NCI-H146 (cell line): ENCODE data around the gene GJD2.

ENCODE experiments used
- DNase-seq: peaks from one replicate; lab custom pipeline; 2025; lab: John Stamatoyannopoulos, UW

The GJD2 gene

DNA sequence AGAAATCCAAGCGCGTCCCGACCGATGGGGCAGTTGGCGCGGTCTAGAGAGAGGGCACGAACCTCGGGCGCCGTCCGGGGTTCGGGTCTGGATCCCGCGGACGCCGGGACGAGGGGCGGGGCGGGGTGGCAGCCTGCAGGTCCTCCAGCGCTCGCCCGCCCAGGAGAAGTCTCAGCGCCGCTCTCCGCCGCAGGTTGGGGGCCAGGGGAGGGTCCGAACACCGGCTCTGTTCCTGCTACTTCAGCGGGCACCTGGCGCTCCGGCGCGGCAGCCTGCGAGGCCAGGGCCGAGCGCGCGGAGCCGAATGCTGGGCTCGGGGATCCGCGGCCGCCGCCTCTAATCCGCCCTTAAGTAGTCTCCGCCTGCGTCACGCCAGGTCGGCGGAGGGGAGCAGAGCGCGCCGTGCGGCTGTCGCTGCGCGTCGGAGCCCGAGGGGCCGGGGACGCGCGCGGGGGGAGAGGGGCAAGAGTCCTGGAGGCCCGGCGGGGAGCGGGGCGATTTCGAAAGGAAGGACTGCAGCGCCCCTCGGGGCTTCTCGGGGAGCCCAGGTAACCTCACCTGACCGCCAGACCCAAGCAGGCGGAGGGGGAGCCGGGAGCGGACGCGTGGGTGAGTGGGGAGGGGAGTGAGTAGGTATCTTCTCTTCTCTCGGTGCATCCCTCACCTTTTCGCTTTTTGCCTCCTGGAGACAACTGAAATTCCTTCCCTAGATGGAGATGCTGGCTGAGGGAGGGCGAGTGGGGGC, at the start of gene GJD2:
Gene GJD2, minus strand, starts transcription at position 325 of the 745 bp plus-strand sequence. CDS start 510 bp downstream, outside the sequence.
- DNase-seq, result peak; percentile 34

GRCh38 chr15:34804113-34804512, 49.3 kb upstream of the GJD2 start:
- DNase-seq, result no peak

DNA sequence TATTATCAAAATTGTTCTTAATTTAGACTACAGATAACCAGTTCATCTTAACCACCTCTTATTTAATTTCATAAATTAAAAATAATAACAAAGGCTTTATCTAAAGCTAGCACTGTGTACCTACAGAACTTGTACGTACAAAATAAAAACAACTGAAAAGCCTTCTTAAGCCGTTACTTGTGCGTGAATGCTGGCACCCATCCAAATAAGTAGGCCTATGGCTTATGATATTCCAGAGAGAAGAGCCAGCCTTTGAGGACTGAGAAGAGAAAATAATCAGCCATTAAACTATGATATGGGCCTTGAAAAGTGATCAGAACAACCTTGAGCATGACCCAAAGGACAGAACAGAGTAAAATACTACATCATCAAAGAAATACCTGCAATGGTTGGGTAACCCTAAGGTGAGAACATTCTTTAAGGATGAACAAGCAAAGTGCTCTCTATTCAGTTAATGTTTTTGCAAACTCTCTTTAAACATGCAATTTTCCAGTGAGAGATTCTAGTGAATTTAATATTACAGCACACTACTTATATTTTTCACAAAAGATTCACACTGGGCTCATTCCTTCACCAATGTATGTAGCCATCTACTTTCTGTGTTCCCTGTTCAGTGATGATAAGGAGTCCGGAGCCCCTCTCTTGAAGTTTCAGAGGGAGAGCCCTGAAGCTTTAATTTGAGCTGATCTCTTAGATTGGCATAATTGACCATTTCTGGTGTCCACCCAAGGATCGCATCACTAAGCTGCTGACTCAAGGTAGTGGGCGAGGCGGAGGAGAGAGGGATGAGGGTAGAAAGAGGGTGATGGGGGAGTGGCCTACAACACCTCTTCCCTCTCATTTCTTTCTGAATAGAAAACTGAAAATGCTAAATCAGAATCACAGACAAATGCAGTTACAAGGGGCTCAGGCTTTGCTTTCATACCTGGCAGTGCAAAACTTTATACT, 48.3 kb upstream of the GJD2 start:
- no peak for DNase-seq

GRCh38 chr15:34802371-34802770, 47.6 kb upstream of the GJD2 start:
- DNase-seq, result no peak

GRCh38 chr15:34799149-34800101, 44.6 kb upstream of the GJD2 start:
- DNase-seq, result no peak

GRCh38 chr15:34796847-34797435, 42.1 kb upstream of the GJD2 start:
- no peak for DNase-seq

DNA sequence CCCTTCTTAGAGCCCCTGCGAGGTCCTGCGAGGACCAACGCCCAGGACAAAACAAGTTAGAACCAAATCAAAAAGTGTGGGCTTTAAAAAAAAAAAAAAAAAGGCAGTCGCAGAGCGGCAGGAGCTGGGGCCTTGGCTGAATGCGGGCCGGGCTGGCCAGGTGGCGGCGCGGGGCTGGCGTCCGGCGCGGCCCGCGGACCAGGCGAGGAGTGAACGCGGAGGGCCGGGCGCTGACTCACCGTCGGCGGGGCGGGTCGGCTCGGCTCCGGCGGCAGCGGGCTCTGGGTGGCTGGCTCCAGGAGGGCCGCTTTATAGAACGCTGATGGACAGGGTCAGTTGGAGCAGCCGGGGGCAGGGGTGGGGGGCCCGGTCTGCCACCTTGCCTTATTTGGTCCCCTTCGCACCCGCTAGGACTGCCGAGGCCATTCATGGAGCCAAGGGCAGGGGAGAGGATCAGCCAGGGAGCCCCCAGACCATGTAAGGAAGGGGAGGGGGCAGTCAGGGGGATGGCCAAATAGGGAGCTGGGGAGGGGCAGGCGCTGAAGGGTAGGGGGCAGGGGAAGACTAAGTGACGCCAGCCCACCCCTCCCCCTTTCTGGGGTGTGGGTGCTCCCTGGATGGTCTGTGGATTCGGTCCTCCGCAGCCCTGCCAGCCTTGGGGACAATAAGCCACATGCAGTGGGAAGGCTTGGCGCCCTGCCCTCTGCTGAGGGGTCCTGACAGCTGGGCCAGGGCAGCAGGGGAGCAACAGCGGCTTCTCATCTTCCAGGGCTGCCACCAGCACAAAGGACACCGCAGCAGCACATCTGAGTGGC, 40.7 kb upstream of the GJD2 start, which contains the start of gene ACTC1:
Gene ACTC1, minus strand, starts transcription at position 283 of the 815 bp plus-strand sequence. CDS start 741 bp downstream, outside the sequence.
- DNase-seq, result no peak

DNA sequence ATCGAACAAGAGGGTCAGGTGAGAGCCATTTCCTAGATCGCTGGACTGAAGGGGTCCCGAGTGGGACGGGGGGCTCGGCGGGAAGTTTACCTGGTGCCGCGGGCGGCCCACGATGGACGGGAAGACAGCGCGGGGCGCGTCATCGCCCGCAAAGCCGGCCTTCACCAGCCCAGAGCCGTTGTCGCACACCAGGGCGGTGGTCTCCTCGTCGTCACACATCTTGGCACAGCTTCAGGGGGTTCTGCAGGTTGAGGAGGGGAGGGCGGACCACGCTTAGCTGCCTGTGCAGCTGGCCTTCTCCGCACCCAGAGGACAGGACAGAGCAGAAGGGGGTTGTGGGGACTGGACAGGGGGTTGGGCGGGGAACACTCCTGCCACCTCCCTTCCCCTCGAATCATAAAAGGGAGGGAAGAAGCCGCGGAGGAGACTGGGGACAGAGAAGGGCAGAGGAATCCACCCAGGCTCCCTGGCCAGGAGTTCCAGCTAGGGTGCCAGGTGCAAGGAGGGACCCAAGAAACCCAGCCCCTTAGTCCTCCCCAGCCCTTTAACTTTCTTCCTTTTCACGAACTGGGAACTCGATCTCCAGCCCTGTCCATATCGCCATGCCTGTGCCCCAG, 39.9 kb upstream of the GJD2 start:
- no peak for DNase-seq

GRCh38 chr15:34793901-34794300, 39.1 kb upstream of the GJD2 start:
- DNase-seq, result no peak

- no peak for DNase-seq
Measured at GRCh38 chr15:34793071-34793470, 38.3 kb upstream of the GJD2 start.

DNA sequence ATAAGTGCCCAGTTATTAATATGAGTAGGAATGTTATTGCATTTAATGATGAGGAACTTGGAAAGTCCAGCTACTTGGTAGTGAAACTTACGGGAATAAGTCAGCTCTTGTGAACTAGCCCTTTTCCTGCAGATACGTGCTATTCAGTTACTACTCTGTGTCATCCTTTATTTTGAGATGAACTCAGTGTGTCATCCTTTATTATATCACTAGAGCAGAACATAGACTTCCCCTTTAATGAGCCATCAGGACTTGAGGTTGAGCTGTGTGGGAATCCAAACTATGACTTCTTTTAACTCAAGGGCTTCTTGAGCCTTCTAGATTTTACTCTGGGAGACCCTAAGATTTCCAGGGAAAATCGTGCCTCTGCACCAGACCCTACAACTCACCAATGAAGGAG, 36.9 kb upstream of the GJD2 start:
- DNase-seq, result no peak

- no peak for DNase-seq
Measured at GRCh38 chr15:34790121-34790520, 35.3 kb upstream of the GJD2 start.

GRCh38 chr15:34789326-34789725, 34.5 kb upstream of the GJD2 start:
- DNase-seq, result no peak

DNA sequence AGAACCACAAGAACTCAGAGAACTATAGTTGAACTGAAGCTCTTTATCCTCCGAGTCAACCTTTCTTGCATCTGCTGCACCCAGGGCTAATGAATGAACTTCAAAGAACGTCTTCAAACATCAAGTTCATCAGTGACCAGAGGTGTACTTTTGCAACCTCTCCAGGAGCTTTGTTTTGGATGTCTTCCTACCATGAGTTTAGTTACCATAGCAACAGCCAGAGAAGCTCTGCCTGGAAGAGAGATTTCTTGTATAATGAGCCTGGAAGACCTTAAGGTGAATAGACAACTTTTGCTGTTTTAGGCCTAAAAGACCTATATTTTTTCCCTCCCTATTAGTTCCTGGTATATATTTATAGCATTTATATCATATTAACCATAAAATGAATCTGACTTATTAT, 31.4 kb upstream of the GJD2 start:
- DNase-seq, result no peak

GRCh38 chr15:34783991-34784390, 29.2 kb upstream of the GJD2 start:
- no peak for DNase-seq

GRCh38 chr15:34783431-34783830, 28.6 kb upstream of the GJD2 start:
- no peak for DNase-seq

- DNase-seq, result no peak
Measured at GRCh38 chr15:34782901-34783300, 28.1 kb upstream of the GJD2 start.

- DNase-seq, result no peak
Measured at GRCh38 chr15:34780725-34781124, 25.9 kb upstream of the GJD2 start.

DNA sequence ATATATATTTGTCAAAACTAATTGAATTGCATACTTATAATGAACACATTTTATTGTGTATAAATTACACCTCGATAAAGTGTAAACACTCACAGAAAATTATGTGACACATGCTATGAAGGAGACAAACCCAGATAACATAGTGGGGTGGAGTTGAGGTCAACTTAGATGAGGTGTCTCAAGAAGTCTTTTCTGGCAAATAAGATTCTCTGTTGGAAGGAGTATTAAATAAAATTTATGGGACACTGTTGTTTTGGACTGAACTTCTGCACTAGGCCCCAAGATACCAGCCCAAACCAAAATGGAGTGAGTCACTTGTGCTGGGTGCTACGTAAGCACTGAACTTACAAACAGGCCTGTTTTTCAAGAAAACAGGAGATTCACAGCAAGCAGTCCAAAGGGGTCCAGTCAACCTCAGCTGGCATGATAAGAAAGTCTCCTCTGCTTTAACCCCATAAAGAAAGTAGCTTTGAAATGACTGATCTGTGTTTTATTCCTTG, 21.9 kb upstream of the GJD2 start:
- no peak for DNase-seq

- no peak for DNase-seq
Measured at GRCh38 chr15:34773917-34774316, 19.1 kb upstream of the GJD2 start.
